Gastroesophageal sphincter (tissue), 3 donors: ENCODE results near the gene CECR2.
"Not testable (repeated sequence)": the region's sequence is repeated elsewhere in the genome, so short reads cannot be mapped to it uniquely, and the experiment has no call there.

Experiments used
- POLR2A ChIP-seq, 2 donors: fragments of 450-650 bp; IDR thresholded peaks; one replicate each; pipeline ENCODE4 v1.6.1; 2017; ENCODE audit warnings: antibody characterized with exemption in 2 of 2, mild to moderate bottlenecking in 2 of 2, moderate library complexity in 1 of 2
- POLR2AphosphoS5 ChIP-seq: sonication (generic); formaldehyde crosslinking; IDR thresholded peaks from one replicate; pipeline ENCODE4 v1.6.1; 2017; ENCODE audit warnings: antibody characterized with exemption
- TF ChIP-seq, protein P1 (sequence below), 4 experiments: fragments of 200-600 bp in 2 of 4; fragments of 450-650 bp in 2 of 4; sonication (generic) in 1 of 4; IDR thresholded peaks; one replicate each; pipeline ENCODE4 v1.5.1; 2017 to 2019; ENCODE audit warnings: antibody characterized with exemption in 4 of 4, mild to moderate bottlenecking in 2 of 4, moderate library complexity in 2 of 4

DNA sequence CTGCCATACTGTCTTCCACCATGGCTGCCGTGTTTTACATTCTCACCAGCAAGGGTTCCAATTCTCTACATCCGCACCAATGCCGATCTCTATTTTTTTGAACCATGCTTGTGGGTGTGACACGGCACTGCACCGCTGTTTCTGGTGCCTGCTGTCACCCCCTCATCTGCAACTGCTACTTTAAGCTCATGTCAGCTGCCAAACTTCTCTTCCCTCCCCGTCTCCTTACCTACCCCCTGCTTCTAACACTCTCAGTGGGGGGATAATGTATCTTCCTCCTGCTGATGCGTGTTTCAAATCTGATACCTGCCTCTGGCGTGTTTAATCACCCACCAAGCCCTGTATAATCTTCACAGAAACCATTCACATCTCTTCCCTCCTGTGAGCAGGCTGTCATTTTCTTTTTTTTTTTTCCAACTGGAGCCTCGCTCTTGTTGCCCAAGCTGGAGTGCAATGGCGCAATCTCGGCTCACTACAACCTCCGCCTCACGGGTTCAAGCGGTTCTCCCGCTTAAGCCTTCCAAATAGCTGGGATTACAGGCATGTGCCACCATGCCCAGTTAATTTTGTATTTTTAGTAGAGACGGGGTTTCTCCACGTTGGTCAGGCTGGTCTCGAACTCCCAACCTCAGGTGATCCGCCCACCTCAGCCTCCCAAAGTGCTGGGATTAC lies 196.9 kb downstream of the CECR2 start:
- TF ChIP-seq, protein P1, sequence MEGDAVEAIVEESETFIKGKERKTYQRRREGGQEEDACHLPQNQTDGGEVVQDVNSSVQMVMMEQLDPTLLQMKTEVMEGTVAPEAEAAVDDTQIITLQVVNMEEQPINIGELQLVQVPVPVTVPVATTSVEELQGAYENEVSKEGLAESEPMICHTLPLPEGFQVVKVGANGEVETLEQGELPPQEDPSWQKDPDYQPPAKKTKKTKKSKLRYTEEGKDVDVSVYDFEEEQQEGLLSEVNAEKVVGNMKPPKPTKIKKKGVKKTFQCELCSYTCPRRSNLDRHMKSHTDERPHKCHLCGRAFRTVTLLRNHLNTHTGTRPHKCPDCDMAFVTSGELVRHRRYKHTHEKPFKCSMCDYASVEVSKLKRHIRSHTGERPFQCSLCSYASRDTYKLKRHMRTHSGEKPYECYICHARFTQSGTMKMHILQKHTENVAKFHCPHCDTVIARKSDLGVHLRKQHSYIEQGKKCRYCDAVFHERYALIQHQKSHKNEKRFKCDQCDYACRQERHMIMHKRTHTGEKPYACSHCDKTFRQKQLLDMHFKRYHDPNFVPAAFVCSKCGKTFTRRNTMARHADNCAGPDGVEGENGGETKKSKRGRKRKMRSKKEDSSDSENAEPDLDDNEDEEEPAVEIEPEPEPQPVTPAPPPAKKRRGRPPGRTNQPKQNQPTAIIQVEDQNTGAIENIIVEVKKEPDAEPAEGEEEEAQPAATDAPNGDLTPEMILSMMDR (IDR thresholded peaks at IDR 0.05), result not testable (repeated sequence)
- not testable (repeated sequence) for TF ChIP-seq POLR2A (IDR thresholded peaks at IDR 0.05); POLR2AphosphoS5
